ENCODE measurements around the gene DGLUCY.
"Not testable (repeated sequence)": the region's sequence is repeated elsewhere in the genome, so short reads cannot be mapped to it uniquely, and the experiment has no call there.

DGLUCY gene

GRCh38 chr14:91092073-91092472 lies 21.8 kb upstream of the DGLUCY start:
- TF ChIP-seq CTCF (IDR thresholded peaks at IDR 0.05; ENCODE audit: borderline replicate concordance, insufficient read depth, low read depth, low read length), result no peak
- no peak overlapping the region for H3K4me3 ChIP-seq (ENCODE audit: low read depth, low read length)

GRCh38 chr14:91093743-91094472 lies 20.0 kb upstream of the DGLUCY start:
- H3K4me3 ChIP-seq (ENCODE audit: low read depth, low read length), result not testable (repeated sequence)

- no peak for TF ChIP-seq CTCF (IDR thresholded peaks at IDR 0.05; ENCODE audit: borderline replicate concordance, insufficient read depth, low read depth, low read length)
- no peak overlapping the region for H3K4me3 ChIP-seq (ENCODE audit: low read depth, low read length)
These were observed 19.1 kb upstream of the DGLUCY start for GRCh38 chr14:91094772-91095171.

- TF ChIP-seq CTCF (IDR thresholded peaks at IDR 0.05; ENCODE audit: borderline replicate concordance, insufficient read depth, low read depth, low read length), result no peak
- no peak overlapping the region for H3K4me3 ChIP-seq (ENCODE audit: low read depth, low read length)
These were observed 18.7 kb upstream of the DGLUCY start for GRCh38 chr14:91095178-91095577.

GRCh38 chr14:91097657-91098056 lies 16.2 kb upstream of the DGLUCY start:
- H3K4me3 ChIP-seq (ENCODE audit: low read depth, low read length), result not testable (repeated sequence)

- H3K4me3 ChIP-seq (ENCODE audit: low read depth, low read length), result no peak overlapping the region
- no peak for TF ChIP-seq CTCF (IDR thresholded peaks at IDR 0.05; ENCODE audit: borderline replicate concordance, insufficient read depth, low read depth, low read length)
These were observed 15.3 kb upstream of the DGLUCY start for GRCh38 chr14:91098591-91098990.

GRCh38 chr14:91100102-91100501 lies 13.8 kb upstream of the DGLUCY start:
- H3K4me3 ChIP-seq (ENCODE audit: low read depth, low read length), result no peak overlapping the region
- TF ChIP-seq CTCF (IDR thresholded peaks at IDR 0.05; ENCODE audit: borderline replicate concordance, insufficient read depth, low read depth, low read length), result no peak

- H3K4me3 ChIP-seq (ENCODE audit: low read depth, low read length), result no peak overlapping the region
- no peak for TF ChIP-seq CTCF (IDR thresholded peaks at IDR 0.05; ENCODE audit: borderline replicate concordance, insufficient read depth, low read depth, low read length)
These were observed 10.8 kb upstream of the DGLUCY start for GRCh38 chr14:91103116-91103515.

Measured in GM12875 (cell line).